Stimulated activated naive B cell treated with anti-CD40 and anti-IgM and Interleukin-4, amounts not matched to agents 10 μg/mL and 1 μg/mL and 100 μg/mL, for 72 hours (primary cell): ENCODE results near the gene GALNT11.
"Not testable (repeated sequence)": the region's sequence is repeated elsewhere in the genome, so short reads cannot be mapped to it uniquely, and the experiment has no call there.

ENCODE experiments used
- ATAC-seq, 2 donors: fragments of 150-1000 bp; cut with Tn5 transposase; replicated peaks; 2 replicates each; pipeline ENCODE4 v1.10.0; 2021; ENCODE audit warnings: moderate library complexity in 1 of 2
- DNase-seq: peaks from one replicate; pipeline ENCODE4 v3.0.0; 2021
- H3K27ac Mint-ChIP-seq: one replicate; pipeline ENCODE4 v1.8.0; 2022; ENCODE audit warnings: mild to moderate bottlenecking, mixed read lengths
- H3K27me3 Mint-ChIP-seq, 2 donors: one replicate each; pipeline ENCODE4 v1.8.0; 2022; ENCODE audit warnings: mixed read lengths in 2 of 2
- H3K36me3 Mint-ChIP-seq, 2 donors: one replicate each; pipeline ENCODE4 v1.8.0; 2022; ENCODE audit warnings: mixed read lengths in 2 of 2, mild to moderate bottlenecking in 1 of 2
- H3K4me1 Mint-ChIP-seq, 2 donors: one replicate each; pipeline ENCODE4 v1.8.0; 2022; ENCODE audit warnings: mixed read lengths in 2 of 2, mild to moderate bottlenecking in 1 of 2
- H3K4me3 Mint-ChIP-seq, 2 donors: one replicate each; pipeline ENCODE4 v1.8.0; 2022; ENCODE audit warnings: mild to moderate bottlenecking in 2 of 2, mixed read lengths in 2 of 2, moderate library complexity in 1 of 2
- H3K9me3 Mint-ChIP-seq, 2 donors: one replicate each; pipeline ENCODE4 v1.8.0; 2022; ENCODE audit warnings: mixed read lengths in 2 of 2, mild to moderate bottlenecking in 1 of 2

GALNT11 gene

GRCh38 chr7:152048051-152048450 is 22.6 kb downstream of the GALNT11 start:
- no peak overlapping the region for H3K27ac Mint-ChIP-seq
- no peak overlapping the region for H3K4me3 Mint-ChIP-seq
- no peak for DNase-seq
- H3K4me1 Mint-ChIP-seq: peaks cover 0 to 3% of the 10 kb centered on the region in 2 donors
- H3K27me3 Mint-ChIP-seq: no peaks in the 10 kb centered on the region
- ATAC-seq: no peak
- peaks cover 26 to 34% of the 10 kb centered on the region in 2 donors for H3K9me3 Mint-ChIP-seq
- peaks cover 25 to 50% of the 10 kb centered on the region in 2 donors for H3K36me3 Mint-ChIP-seq

- no peak overlapping the region for H3K27ac Mint-ChIP-seq
- peaks cover 14 to 24% of the 10 kb centered on the region in 2 donors for H3K9me3 Mint-ChIP-seq
- H3K36me3 Mint-ChIP-seq: peaks cover 12 to 36% of the 10 kb centered on the region in 2 donors
- H3K4me1 Mint-ChIP-seq: no peaks in the 10 kb centered on the region
- no peak for DNase-seq
- H3K4me3 Mint-ChIP-seq: no peak overlapping the region
- no peaks in the 10 kb centered on the region for H3K27me3 Mint-ChIP-seq
- ATAC-seq: no peak
These were observed 25.1 kb downstream of the GALNT11 start for GRCh38 chr7:152050547-152050971.

- Mint-ChIP-seq H3K27me3 (no peaks in the 10 kb centered on the region), H3K9me3 (peaks cover 4 to 13% of the 10 kb centered on the region in 2 donors), H3K4me1 (no peaks in the 10 kb centered on the region), H3K27ac (no peak overlapping the region), H3K4me3 (no peak overlapping the region), H3K36me3 (peaks cover 4 to 25% of the 10 kb centered on the region in 2 donors)
- no peak for ATAC-seq
- DNase-seq: no peak
These were observed 26.5 kb downstream of the GALNT11 start for GRCh38 chr7:152051968-152052367.

- H3K9me3 Mint-ChIP-seq: peaks cover 4 to 11% of the 10 kb centered on the region in 2 donors
- H3K27me3 Mint-ChIP-seq: no peaks in the 10 kb centered on the region
- no peaks in the 10 kb centered on the region for H3K4me1 Mint-ChIP-seq
- no peak overlapping the region for H3K27ac Mint-ChIP-seq
- DNase-seq (no peak), ATAC-seq (no peak)
- H3K4me3 Mint-ChIP-seq: no peak overlapping the region
- H3K36me3 Mint-ChIP-seq: peaks cover 6 to 25% of the 10 kb centered on the region in 2 donors
These were observed 27.3 kb downstream of the GALNT11 start for GRCh38 chr7:152052771-152053170.

GRCh38 chr7:152054367-152055230 is 29.1 kb downstream of the GALNT11 start:
- DNase-seq: no peak
- H3K4me1 Mint-ChIP-seq: no peaks in the 10 kb centered on the region
- H3K27me3 Mint-ChIP-seq: no peaks in the 10 kb centered on the region
- H3K36me3 Mint-ChIP-seq: peaks cover 8 to 18% of the 10 kb centered on the region in 2 donors
- no peak overlapping the region for H3K27ac Mint-ChIP-seq
- H3K9me3 Mint-ChIP-seq: no peaks in the 10 kb centered on the region
- ATAC-seq: no peak
- no peak overlapping the region for H3K4me3 Mint-ChIP-seq

- Mint-ChIP-seq H3K27ac (no peak overlapping the region), H3K9me3 (peaks cover 0 to 2% of the 10 kb centered on the region in 2 donors), H3K36me3 (peaks cover 11 to 16% of the 10 kb centered on the region in 2 donors), H3K4me1 (no peaks in the 10 kb centered on the region), H3K27me3 (no peaks in the 10 kb centered on the region), H3K4me3 (no peak overlapping the region)
- no peak for DNase-seq
- ATAC-seq: no peak
These were observed 31.3 kb downstream of the GALNT11 start for GRCh38 chr7:152056621-152057274.

- Mint-ChIP-seq H3K36me3 (peaks cover 17 to 29% of the 10 kb centered on the region in 2 donors), H3K4me3 (no peak overlapping the region), H3K4me1 (no peaks in the 10 kb centered on the region), H3K27ac (no peak overlapping the region), H3K27me3 (no peaks in the 10 kb centered on the region), H3K9me3 (peaks cover 0 to 7% of the 10 kb centered on the region in 2 donors)
- DNase-seq: no peak
- ATAC-seq: no peak
These were observed 33.8 kb downstream of the GALNT11 start for GRCh38 chr7:152059311-152059710.

GRCh38 chr7:152061086-152061485 is 35.6 kb downstream of the GALNT11 start:
- not testable (repeated sequence) for ATAC-seq, H3K9me3 Mint-ChIP-seq, H3K27me3 Mint-ChIP-seq, H3K4me1 Mint-ChIP-seq, H3K4me3 Mint-ChIP-seq, H3K27ac Mint-ChIP-seq, DNase-seq
- H3K36me3 Mint-ChIP-seq: peaks cover 17 to 33% of the 10 kb centered on the region in 2 donors

GRCh38 chr7:152063192-152063591 is 37.7 kb downstream of the GALNT11 start:
- not testable (repeated sequence) for H3K4me3 Mint-ChIP-seq, DNase-seq, H3K4me1 Mint-ChIP-seq, H3K27ac Mint-ChIP-seq, ATAC-seq, H3K27me3 Mint-ChIP-seq
- H3K36me3 Mint-ChIP-seq: peaks cover 21 to 48% of the 10 kb centered on the region in 2 donors
- H3K9me3 Mint-ChIP-seq: peaks cover 7 to 12% of the 10 kb centered on the region in 2 donors

GRCh38 chr7:152063821-152064220 is 38.3 kb downstream of the GALNT11 start:
- not testable (repeated sequence) for H3K27ac Mint-ChIP-seq, H3K27me3 Mint-ChIP-seq, DNase-seq, H3K4me3 Mint-ChIP-seq, H3K4me1 Mint-ChIP-seq, ATAC-seq
- Mint-ChIP-seq H3K36me3 (peaks cover 18 to 46% of the 10 kb centered on the region in 2 donors), H3K9me3 (peaks cover 7 to 12% of the 10 kb centered on the region in 2 donors)

GRCh38 chr7:152065800-152066344 is 40.4 kb downstream of the GALNT11 start:
- DNase-seq, H3K27ac Mint-ChIP-seq, ATAC-seq, H3K4me3 Mint-ChIP-seq, H3K27me3 Mint-ChIP-seq, H3K4me1 Mint-ChIP-seq: not testable (repeated sequence)
- H3K36me3 Mint-ChIP-seq: peaks cover 22 to 57% of the 10 kb centered on the region in 2 donors
- H3K9me3 Mint-ChIP-seq: peaks cover 15 to 21% of the 10 kb centered on the region in 2 donors

GRCh38 chr7:152072421-152072820 is 46.9 kb downstream of the GALNT11 start:
- Mint-ChIP-seq H3K27me3 (no peaks in the 10 kb centered on the region), H3K36me3 (peaks cover 13 to 28% of the 10 kb centered on the region in 2 donors), H3K27ac (no peak overlapping the region), H3K9me3 (peaks cover 11 to 12% of the 10 kb centered on the region in 2 donors), H3K4me1 (peaks cover 6 to 14% of the 10 kb centered on the region in 2 donors), H3K4me3 (no peak overlapping the region)
- DNase-seq (no peak), ATAC-seq (no peak)

GRCh38 chr7:152073352-152073751 is 47.9 kb downstream of the GALNT11 start:
- peaks cover 9 to 12% of the 10 kb centered on the region in 2 donors for H3K9me3 Mint-ChIP-seq
- no peak for DNase-seq
- peaks cover 13 to 20% of the 10 kb centered on the region in 2 donors for H3K36me3 Mint-ChIP-seq
- peaks cover 8 to 23% of the 10 kb centered on the region in 2 donors for H3K4me1 Mint-ChIP-seq
- no peak for ATAC-seq
- H3K27me3 Mint-ChIP-seq: no peaks in the 10 kb centered on the region
- H3K27ac Mint-ChIP-seq: no peak overlapping the region
- H3K4me3 Mint-ChIP-seq: no peak overlapping the region

- H3K27ac Mint-ChIP-seq: no peak overlapping the region
- no peak for ATAC-seq
- H3K4me1 Mint-ChIP-seq: peaks cover 12 to 35% of the 10 kb centered on the region in 2 donors
- peaks cover 9 to 10% of the 10 kb centered on the region in 2 donors for H3K9me3 Mint-ChIP-seq
- H3K36me3 Mint-ChIP-seq: peaks cover 13 to 14% of the 10 kb centered on the region in 2 donors
- no peak overlapping the region for H3K4me3 Mint-ChIP-seq
- no peak for DNase-seq
- no peaks in the 10 kb centered on the region for H3K27me3 Mint-ChIP-seq
These were observed 49.2 kb downstream of the GALNT11 start for GRCh38 chr7:152074673-152075072.
